NCI-H1048 (cell line): ENCODE results near the gene RIMKLA.
A peak's percentile ranks its signal among the peaks of the same experiment; 100 is the strongest.

Experiments
- DNase-seq: peaks from one replicate; lab custom pipeline; 2025; lab: John Stamatoyannopoulos, UW

The RIMKLA gene

DNA sequence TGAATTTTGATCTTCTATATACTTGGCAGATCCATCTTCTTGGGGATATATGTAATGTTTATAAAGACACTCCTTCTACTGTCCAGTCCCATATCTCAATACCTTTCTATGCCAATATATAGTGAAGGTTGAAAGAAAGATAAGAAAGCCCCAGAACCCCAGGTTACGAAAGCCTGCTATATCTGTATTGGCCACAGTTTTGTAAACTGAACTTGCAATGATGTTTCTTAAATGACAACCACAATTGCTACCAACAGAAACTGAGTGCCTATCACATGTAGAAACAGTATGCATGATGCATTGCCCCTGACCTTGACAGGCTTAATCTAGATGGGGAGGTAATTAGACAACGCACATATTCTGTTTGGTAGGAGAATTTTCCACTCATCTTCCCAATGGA is 7.8 kb upstream of the RIMKLA start:
- no peak for DNase-seq

GRCh38 chr1:42379794-42380585 is 602 bp upstream of the RIMKLA start:
- DNase-seq, result no peak

DNA sequence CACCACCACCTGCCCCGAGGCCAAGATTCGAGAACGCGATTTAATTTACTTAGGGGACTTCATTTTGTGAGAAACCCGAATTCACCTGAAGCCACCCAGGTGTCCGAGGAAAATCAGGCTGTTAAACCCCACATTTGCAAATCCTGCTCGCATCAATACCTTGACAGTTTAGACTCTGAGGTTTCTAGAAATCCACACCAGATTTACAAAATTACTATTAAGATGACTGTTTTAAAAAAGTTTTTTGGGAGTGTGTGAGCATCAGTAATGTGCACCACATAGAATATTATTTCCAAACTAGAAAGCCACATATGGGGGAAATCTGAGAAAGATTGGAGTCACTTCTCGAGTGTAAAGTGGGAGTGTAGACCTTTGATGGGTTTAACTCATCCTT is 685 bp downstream of the RIMKLA start:
- DNase-seq, result no peak

GRCh38 chr1:42385283-42385682 is 4.7 kb downstream of the RIMKLA start:
- DNase-seq, result no peak

GRCh38 chr1:42386051-42386450 is 5.5 kb downstream of the RIMKLA start:
- DNase-seq, result no peak

- no peak for DNase-seq
These were observed 11.7 kb downstream of the RIMKLA start for GRCh38 chr1:42392255-42392654.

- DNase-seq, result no peak
These were observed 12.6 kb downstream of the RIMKLA start for GRCh38 chr1:42392967-42393848.

DNA sequence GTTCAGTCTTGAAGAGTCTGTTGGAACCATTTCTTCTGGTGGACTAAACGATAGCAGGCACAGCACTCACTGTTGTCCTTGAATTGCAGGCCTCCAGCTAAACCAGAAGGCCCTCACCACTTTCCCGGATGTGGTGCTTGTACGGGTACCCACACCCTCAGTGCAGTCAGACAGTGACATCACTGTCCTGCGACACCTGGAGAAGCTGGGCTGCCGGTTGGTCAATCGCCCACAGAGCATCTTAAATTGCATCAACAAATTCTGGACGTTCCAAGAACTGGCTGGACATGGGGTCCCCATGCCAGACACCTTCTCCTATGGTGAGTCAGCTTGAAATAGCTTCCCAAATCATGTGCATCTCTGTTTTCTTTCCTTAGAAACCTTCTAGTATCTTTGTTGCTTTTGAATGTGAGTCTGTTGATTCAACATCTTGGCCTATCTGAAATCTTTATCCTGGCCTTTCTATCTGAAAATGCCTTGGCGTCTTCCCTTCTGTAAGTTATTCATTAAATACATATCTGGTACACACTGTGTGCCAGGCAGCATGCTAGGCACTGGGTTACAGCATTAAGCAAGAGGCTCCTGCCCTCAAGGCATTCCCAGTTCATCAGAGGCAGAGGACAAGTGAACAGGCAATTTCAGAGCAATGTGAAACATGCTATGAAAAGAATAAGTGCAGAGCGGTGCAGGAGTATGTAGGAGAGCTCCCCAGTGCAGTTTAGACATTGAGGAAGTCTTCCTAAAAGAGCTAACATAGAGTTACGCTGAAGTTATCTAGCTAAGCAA is 18.9 kb downstream of the RIMKLA start:
- no peak for DNase-seq

- DNase-seq, result no peak
These were observed 23.3 kb downstream of the RIMKLA start for GRCh38 chr1:42403880-42404400.

DNA sequence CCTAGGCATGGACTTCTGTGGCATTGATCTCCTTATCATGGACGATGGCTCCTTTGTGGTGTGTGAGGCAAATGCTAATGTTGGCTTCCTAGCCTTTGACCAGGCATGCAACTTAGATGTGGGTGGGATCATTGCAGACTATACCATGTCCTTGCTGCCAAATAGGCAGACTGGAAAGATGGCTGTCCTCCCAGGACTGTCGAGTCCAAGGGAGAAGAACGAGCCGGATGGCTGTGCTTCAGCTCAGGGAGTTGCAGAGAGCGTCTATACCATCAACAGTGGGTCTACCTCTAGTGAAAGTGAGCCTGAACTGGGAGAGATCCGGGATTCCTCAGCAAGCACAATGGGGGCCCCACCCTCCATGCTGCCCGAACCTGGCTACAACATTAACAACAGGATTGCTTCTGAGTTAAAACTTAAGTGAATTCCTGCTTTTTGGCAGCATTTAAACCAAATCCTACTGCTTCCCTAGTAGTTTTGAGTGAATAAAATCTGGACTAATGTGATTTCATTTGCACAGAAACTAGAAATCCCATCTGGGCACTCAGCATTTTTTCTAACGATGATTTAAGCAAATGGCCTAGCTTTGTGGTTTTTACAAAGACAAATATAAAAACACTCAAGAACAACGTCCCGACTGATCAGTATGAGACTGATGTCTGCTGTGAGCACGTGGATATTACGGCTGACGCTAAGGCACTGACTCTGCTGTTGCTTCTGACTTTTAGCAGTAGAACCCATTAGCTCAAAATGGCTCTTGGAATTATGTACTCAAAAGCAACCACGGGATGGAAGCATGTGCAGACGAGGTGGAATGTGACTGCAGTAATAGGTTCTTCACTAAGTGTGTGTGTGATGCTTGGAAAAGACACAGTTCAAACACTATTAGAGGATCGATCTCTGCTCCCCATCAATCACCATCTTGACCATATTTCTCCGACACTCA is 34.2 kb downstream of the RIMKLA start:
- no peak for DNase-seq

GRCh38 chr1:42417166-42417565 is 36.6 kb downstream of the RIMKLA start:
- DNase-seq, result no peak

DNA sequence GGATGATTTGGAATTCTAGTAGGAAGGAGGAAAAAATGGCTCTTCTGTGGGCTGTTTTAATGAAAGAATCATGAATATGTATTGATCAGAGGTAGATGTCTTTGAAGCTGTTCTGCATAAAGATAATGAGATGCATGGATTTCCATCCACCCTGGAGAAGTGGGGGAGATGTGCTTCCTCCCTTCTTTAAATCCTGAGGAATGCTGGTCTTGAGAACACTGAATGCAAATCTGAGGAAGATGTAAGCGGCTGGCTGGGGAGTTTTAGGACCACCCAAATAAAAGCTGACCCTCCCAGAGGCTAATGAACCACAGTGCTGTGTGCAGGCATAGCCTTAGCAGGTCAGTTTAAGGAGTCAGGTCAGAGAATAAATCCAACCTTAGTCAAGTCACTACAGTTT is 37.9 kb downstream of the RIMKLA start:
- no peak for DNase-seq

DNA sequence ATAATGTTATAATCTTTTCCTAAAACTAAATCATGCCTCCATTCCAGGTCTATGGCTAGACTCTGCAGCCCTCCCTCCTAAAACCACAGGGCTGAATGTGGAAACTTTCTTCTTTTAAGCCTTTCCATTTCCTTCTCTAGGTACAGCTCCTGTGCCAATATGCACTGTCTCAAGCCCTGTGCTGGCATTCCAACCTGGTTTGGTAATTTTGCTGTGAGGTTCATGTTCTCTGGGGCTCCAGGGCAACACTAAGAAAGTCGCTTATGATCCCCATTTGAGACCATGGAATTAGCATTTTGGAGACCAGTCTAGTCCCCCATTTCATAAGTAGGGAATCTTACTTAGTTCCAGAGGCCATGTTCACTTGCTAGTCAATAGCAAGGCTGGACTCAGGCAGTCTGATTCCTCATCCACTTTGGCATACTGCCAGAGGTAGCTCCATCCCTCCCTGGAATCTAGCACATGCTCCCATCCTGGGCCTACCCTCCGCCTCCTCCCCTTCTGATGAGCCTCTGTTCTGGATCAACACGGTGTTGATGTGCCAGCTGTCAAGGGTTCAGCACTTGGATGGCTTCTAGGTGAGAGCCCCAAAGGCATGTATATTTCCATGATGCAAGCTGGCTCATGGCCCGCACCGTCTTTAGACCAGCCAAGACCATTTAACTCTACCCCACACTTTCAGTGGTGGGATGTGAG is 38.7 kb downstream of the RIMKLA start:
- no peak for DNase-seq

GRCh38 chr1:42420121-42420520 is 39.5 kb downstream of the RIMKLA start:
- DNase-seq, result no peak

GRCh38 chr1:42420911-42421585 is 40.5 kb downstream of the RIMKLA start:
- DNase-seq, result peak; percentile 3

DNA sequence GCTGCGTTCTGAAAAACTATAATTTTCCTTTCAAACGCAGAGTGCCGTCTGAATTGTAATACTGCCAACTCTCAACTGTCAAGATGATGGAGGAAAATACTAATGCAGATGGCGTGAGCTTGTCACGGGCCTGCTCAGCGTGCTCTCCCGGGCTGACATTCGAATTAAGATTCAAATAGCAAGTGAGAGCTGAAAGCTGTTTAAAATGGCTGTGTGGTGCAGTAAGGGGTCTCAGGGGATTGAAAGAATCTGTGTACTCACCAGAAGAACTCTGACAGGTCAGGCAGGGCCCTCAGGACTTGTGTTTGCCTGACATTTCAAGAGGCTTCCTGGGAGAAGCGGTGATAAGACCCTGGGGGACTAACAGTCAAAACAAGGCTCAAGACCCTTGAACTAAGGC is 42.1 kb downstream of the RIMKLA start:
- no peak for DNase-seq

DNA sequence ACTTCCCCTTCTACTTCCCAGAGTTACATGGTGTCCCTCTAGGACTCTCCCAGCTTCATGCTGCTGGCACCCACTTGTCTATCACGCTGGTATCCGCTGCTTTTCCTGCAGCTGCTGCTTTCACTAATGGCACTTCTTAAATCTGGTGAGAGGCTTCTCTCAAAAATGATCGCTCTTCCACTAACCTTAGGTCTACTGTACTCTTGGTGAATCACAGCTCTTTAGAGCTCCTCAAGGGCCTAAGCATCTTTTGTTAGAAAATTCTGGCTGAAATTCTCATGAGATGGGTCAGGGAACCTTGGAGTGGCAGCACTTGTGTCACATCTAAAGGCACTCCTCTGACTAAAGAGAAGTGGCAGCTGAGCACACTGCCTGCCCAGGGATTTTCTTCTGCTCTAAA is 43.1 kb downstream of the RIMKLA start:
- DNase-seq, result no peak

DNA sequence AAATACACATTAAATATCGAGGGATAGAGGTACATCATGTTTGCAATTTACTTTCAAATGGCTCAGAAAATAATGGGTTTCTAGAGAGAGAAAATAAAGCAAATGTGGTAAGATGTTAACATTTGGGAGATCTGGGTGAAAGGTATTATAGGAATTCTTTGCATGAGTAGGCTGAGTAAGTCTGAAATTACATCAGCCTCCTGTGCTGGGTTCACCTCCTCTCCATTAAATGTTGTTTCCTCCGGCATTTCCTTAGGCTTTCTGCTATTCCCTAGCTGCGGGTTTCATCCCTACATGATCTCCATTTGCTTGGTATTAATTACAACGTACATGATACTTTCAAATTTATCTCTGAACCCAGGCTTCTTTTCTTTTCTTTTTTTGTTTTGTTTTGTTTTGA is 43.6 kb downstream of the RIMKLA start:
- DNase-seq, result no peak

DNA sequence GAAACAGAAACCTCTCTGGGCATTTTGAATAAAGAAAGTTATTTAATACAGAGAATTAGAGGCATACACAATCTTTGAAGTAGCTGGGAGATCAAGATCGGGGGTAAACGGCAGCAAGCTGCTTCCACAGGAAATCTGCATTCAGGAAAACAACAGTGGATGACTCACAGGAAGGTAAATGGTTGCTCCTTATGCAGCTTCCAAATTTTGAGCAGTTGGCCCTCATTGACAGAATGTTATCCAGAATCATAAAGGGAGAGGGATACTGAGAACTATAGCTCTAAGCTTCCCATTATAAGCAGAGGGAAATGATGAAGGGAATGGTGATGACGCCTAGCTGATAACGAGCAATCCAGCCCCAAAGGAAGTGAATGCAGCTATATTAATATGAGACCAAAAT is 46.6 kb downstream of the RIMKLA start:
- no peak for DNase-seq

- DNase-seq, result no peak
These were observed 49.0 kb downstream of the RIMKLA start for GRCh38 chr1:42429603-42430002.
